K562 (cell line): ENCODE data around the gene KRTAP5-7. TPM values are rescaled to one million over a fixed set of nuclear protein-coding genes. Genes with fewer than 3 reads are reported as not detected.
"Not testable (repeated sequence)": the region's sequence is repeated elsewhere in the genome, so short reads cannot be mapped to it uniquely, and the experiment has no call there.

Experiments used
- ATAC-seq: fragments of 200-7000 bp; cut with Tn5 transposase; 3 replicates; pipeline ENCODE4 v1.9.1; 2020; ENCODE audit warnings: moderate library complexity
- BruUV-seq: library from RNA; stranded (reverse); fragments of 400-500 nt; replicated peaks from 2 replicates; lab custom pipeline; 2021; lab: Mats Ljungman, UMichigan
- CTCF ChIA-PET: fragments of 300-600 bp; formaldehyde crosslinking; extraction: SDS; loops from one replicate; lab custom pipeline; 2021; ENCODE audit warnings: low intra/inter-chr PET ratio; lab: Yijun Ruan, JAX
- POLR2A ChIA-PET: fragments of 300-600, 350-650 bp; sonication (Branson Sonifier 250); formaldehyde crosslinking; extraction: SDS; loops from one replicate; lab custom pipeline; 2021; ENCODE audit warnings: antibody characterized with exemption, inconsistent platforms; lab: Yijun Ruan, JAX
- DNase-seq, 4 experiments: peaks; one replicate each; pipeline versions ENCODE4 v3.0.0 to v3.0.0-alpha.2; 2011 to 2018; ENCODE audit warnings: low spot score in 3 of 4, mixed read lengths in 3 of 4; ENCODE audit errors: extremely low read depth in 1 of 4
- FAIRE-seq: peaks from 2 replicates; lab custom pipeline; 2011; peaks lifted over from hg19 to GRCh38; lab: Jason Lieb, UNC
- H2AFZ ChIP-seq: 2 replicates; pipeline ENCODE4 v1.6.0; 2011; ENCODE audit warnings: low read depth, low read length, control low read depth, inconsistent platforms
- H3K27ac ChIP-seq: fragments of 200-600 bp; 3 replicates; pipeline ENCODE4 v1.8.0; 2011; ENCODE audit warnings: low read depth, mild to moderate bottlenecking, control low read depth, inconsistent platforms, low read length, moderate library complexity, mixed read lengths; ENCODE audit errors: extremely low read depth
- H3K27me3 ChIP-seq, 2 experiments: fragments of 300-600 bp in 1 of 2; 2 replicates in 1 of 2; 3 replicates in 1 of 2; pipeline versions ENCODE4 v1.6.0 to v1.8.0; 2011; ENCODE audit warnings: inconsistent platforms in 2 of 2, low read length in 2 of 2, mild to moderate bottlenecking in 1 of 2, mixed read lengths in 1 of 2, moderate library complexity in 1 of 2; ENCODE audit not compliant: control insufficient read depth in 2 of 2, insufficient read depth in 2 of 2
- H3K36me3 ChIP-seq: fragments of 300-600 bp; 3 replicates; pipeline ENCODE4 v1.8.0; 2011; ENCODE audit warnings: mild to moderate bottlenecking, low read length, inconsistent platforms; ENCODE audit not compliant: control insufficient read depth, insufficient read depth
- H3K4me1 ChIP-seq, 2 experiments: fragments of 200-600 bp in 1 of 2; replicated peaks in 1 of 2; 2 replicates in 1 of 2; 3 replicates in 1 of 2; pipeline versions ENCODE4 v1.5.1 to v1.8.0; 2011; ENCODE audit warnings: inconsistent platforms in 2 of 2, low read length in 2 of 2, mild to moderate bottlenecking in 1 of 2, mixed read lengths in 1 of 2, moderate library complexity in 1 of 2; ENCODE audit not compliant: control insufficient read depth in 2 of 2, insufficient read depth in 2 of 2
- H3K4me2 ChIP-seq: 2 replicates; pipeline ENCODE4 v1.6.1; 2011; ENCODE audit warnings: low read length, control low read depth, inconsistent platforms, mixed read lengths; ENCODE audit not compliant: insufficient read depth
- H3K4me3 ChIP-seq: fragments of 200-600 bp; sonication (generic), shearing (Covaris generic); 2 replicates; pipeline ENCODE4 v1.5.1; 2016; ENCODE audit warnings: control low read depth, inconsistent platforms
- H3K79me2 ChIP-seq: fragments of 200-600 bp; 3 replicates; pipeline ENCODE4 v1.8.0; 2011; ENCODE audit warnings: low read length, inconsistent platforms; ENCODE audit not compliant: control insufficient read depth, insufficient read depth
- H3K9ac ChIP-seq, 2 experiments: 2 replicates each; pipeline versions ENCODE4 v1.6.0 to v1.6.1; 2011; ENCODE audit warnings: low read depth in 2 of 2, low read length in 2 of 2, control low read depth in 1 of 2, inconsistent platforms in 1 of 2, mild to moderate bottlenecking in 1 of 2, mixed read lengths in 1 of 2; ENCODE audit not compliant: insufficient read depth in 1 of 2
- H3K9me1 ChIP-seq: one replicate; pipeline ENCODE4 v1.6.0; 2011; ENCODE audit warnings: inconsistent platforms, mild to moderate bottlenecking, low read length, moderate library complexity; ENCODE audit not compliant: control insufficient read depth, insufficient read depth
- H3K9me3 ChIP-seq: replicated peaks from 2 replicates; pipeline ENCODE4 v1.5.1; 2011; ENCODE audit warnings: low read depth, low read length, inconsistent platforms; ENCODE audit not compliant: control insufficient read depth, insufficient read depth
- H4K20me1 ChIP-seq: replicated peaks from 2 replicates; pipeline ENCODE4 v1.6.1; 2011; ENCODE audit warnings: low read length, inconsistent platforms, mixed read lengths; ENCODE audit not compliant: control insufficient read depth, insufficient read depth
- ARID1B ChIP-seq: fragments of 450-650 bp; IDR thresholded peaks from 2 replicates; pipeline ENCODE4 v1.6.1; 2016; ENCODE audit warnings: antibody characterized with exemption, mild to moderate bottlenecking, inconsistent platforms
- CBFA2T3 ChIP-seq: fragments of 450-650 bp; IDR thresholded peaks from 2 replicates; pipeline ENCODE4 v1.6.1; 2017
- DPF2 ChIP-seq: fragments of 450-650 bp; IDR thresholded peaks from 2 replicates; pipeline ENCODE4 v1.6.1; 2016
- FIP1L1 ChIP-seq: fragments of 200-400 bp; formaldehyde crosslinking; IDR thresholded peaks from 2 replicates; pipeline ENCODE4 v1.6.1; 2018; ENCODE audit warnings: mild to moderate bottlenecking, low read depth, low read length; ENCODE audit not compliant: poor library complexity, severe bottlenecking
- FOXA1 ChIP-seq: fragments of 450-650 bp; IDR thresholded peaks from 2 replicates; pipeline ENCODE4 v1.6.1; 2016; ENCODE audit warnings: mild to moderate bottlenecking, borderline replicate concordance
- GATA2 ChIP-seq: sonication (generic); formaldehyde crosslinking; IDR thresholded peaks from 2 replicates; pipeline ENCODE4 v1.4.0; 2020; ENCODE audit warnings: mild to moderate bottlenecking, missing genetic modification reagents
- GATAD2A ChIP-seq: fragments of 450-650 bp; IDR thresholded peaks from 2 replicates; pipeline ENCODE4 v1.6.1; 2017
- MAX ChIP-seq: sonication (generic); formaldehyde crosslinking; IDR thresholded peaks from 2 replicates; pipeline ENCODE4 v1.9.0; 2022; ENCODE audit warnings: mild to moderate bottlenecking, missing genetic modification reagents
- MYNN ChIP-seq, 2 experiments: sonication (generic); formaldehyde crosslinking in 1 of 2; IDR thresholded peaks; 2 replicates each; pipeline versions ENCODE4 v1.5.0 to v1.6.1; 2016 to 2020; ENCODE audit warnings: antibody characterized with exemption in 1 of 2, missing genetic modification reagents in 1 of 2
- NEUROD1 ChIP-seq: fragments of 150-350 bp; IDR thresholded peaks from 2 replicates; pipeline ENCODE4 v1.6.1; 2014; ENCODE audit warnings: borderline replicate concordance, low read length, low read depth; ENCODE audit not compliant: partially characterized antibody
- PHF21A ChIP-seq: fragments of 450-650 bp; IDR thresholded peaks from 2 replicates; pipeline ENCODE4 v1.6.1; 2017; ENCODE audit warnings: low read depth, borderline replicate concordance
- SMAD4 ChIP-seq: fragments of 250-450 bp; sonication (Bioruptor Pico); conservative IDR thresholded peaks from 2 replicates; pipeline ENCODE4 v1.8.0; 2021; ENCODE audit warnings: inconsistent platforms, mild to moderate bottlenecking, moderate library complexity
- SMARCC2 ChIP-seq: fragments of 450-650 bp; IDR thresholded peaks from 2 replicates; pipeline ENCODE4 v1.6.1; 2017; ENCODE audit warnings: antibody characterized with exemption, moderate library complexity, mild to moderate bottlenecking, low read depth
- SPI1 ChIP-seq: IDR thresholded peaks from 2 replicates; pipeline ENCODE4 v1.6.1; 2011; ENCODE audit warnings: low read depth, low read length, control low read depth, borderline replicate concordance
- TAL1 ChIP-seq: fragments of 450-650 bp; IDR thresholded peaks from 2 replicates; pipeline ENCODE4 v1.6.1; 2016; ENCODE audit warnings: mild to moderate bottlenecking
- ZNF696 ChIP-seq: fragments of 250-450 bp; sonication (Bioruptor Pico); conservative IDR thresholded peaks from 2 replicates; pipeline ENCODE4 v1.4.0; 2020; ENCODE audit warnings: mild to moderate bottlenecking, moderate library complexity
- WGBS: fragments of 100-300 bp; shearing (Covaris generic); methylation state at CpG from one replicate; pipeline ENCODE4 v1.1.6; 2016; ENCODE audit warnings: low coverage, mixed read lengths; ENCODE audit not compliant: insufficient coverage; ENCODE audit errors: missing lambda C conversion rate; 5-methylcytosine and 5-hydroxymethylcytosine counted together
- in situ Hi-C: fragments of 300-500 bp; cut with MboI; formaldehyde crosslinking; loops from 4 replicates; pipeline ENCODE4 v1.15.0; 2018; ENCODE audit warnings: inconsistent platforms, mixed read lengths
- intact Hi-C: fragments of 100-400 bp; cut with micrococcal nuclease; formaldehyde crosslinking; loops from 2 replicates; pipeline ENCODE4 v1.14.2; 2022
- polyA plus RNA-seq, 8 experiments: library from polyadenylated mRNA; depleted of rRNA in 4 of 8; stranded (reverse) in 5 of 8; unstranded in 3 of 8; fragments of >200 nt; fragmentation: Nextera tagmentation in 2 of 8; fragmentation: Illumina TruSeq in 1 of 8; extraction: Ambion mirVana in 2 of 8; extraction: Trizol in 1 of 8; gene quantifications; 2 replicates each; pipeline versions ENCODE4 v1.2.1 to v1.2.3, GENCODE V29; 2011 to 2014; ENCODE audit warnings: inconsistent platforms in 1 of 8, missing spikeins in 1 of 8
- total RNA-seq, 7 experiments: library from RNA; depleted of rRNA in 6 of 7; stranded (reverse); fragments of >200 nt in 6 of 7; fragmentation: Illumina TruSeq in 2 of 7; extraction: Trizol in 2 of 7; gene quantifications; 2 replicates each; pipeline versions ENCODE4 v1.2.1 to v1.2.3, GENCODE V29; 2011 to 2021; ENCODE audit warnings: low replicate concordance in 1 of 7
- TF ChIP-seq, protein P1 (sequence below): sonication (generic); formaldehyde crosslinking; IDR thresholded peaks from 2 replicates; pipeline ENCODE4 v1.8.0; 2022; ENCODE audit warnings: mild to moderate bottlenecking, missing genetic modification reagents
- TF ChIP-seq, protein P2 (sequence below): fragments of 150-350 bp; IDR thresholded peaks from 2 replicates; pipeline ENCODE4 v1.6.1; 2014; ENCODE audit warnings: low read depth, mild to moderate bottlenecking, low read length, borderline replicate concordance

Gene KRTAP5-7
- total and polyA plus RNA-seq, 9 of the 15 experiments (the other 6 are each of a cell fraction or from before 2014, with no cell fraction given), result not detected

GRCh38 chr11:71534711-71535608 is 7.9 kb downstream of the KRTAP5-7 start (continued):
- 0 out of 2 replicates have a peak, but pooled peaks have one; percentile 45 for TF ChIP-seq MYNN (IDR thresholded peaks at IDR 0.05)
- TF ChIP-seq MYNN (CRISPR knock-in tag; IDR thresholded peaks at IDR 0.05), result not testable (repeated sequence)
- 0 out of 2 replicates have a peak, but pooled peaks have one; percentile 13 for TF ChIP-seq MAX (CRISPR knock-in tag)
- TF ChIP-seq DPF2, result peak; percentile 61
- peak; percentile 60; the same call in 1 of the 2 replicates for TF ChIP-seq SMAD4 (CRISPR knock-in tag)
- peak; percentile 90 for TF ChIP-seq CBFA2T3
- TF ChIP-seq ARID1B, result peak; percentile 87
- peak; percentile 11 for TF ChIP-seq NEUROD1
- TF ChIP-seq PHF21A, result 0 out of 2 replicates have a peak, but pooled peaks have one; percentile 24
- peak; percentile 93 for TF ChIP-seq SPI1
- TF ChIP-seq GATA2 (CRISPR knock-in tag), result peak; percentile 75
- peak; percentile 77 for TF ChIP-seq TAL1

- ChIA-PET CTCF (no interaction called here), POLR2A (no interaction called here)
- in situ Hi-C loops, result no loop called here
- Histone ChIP-seq H3K27me3 (peaks cover 17 to 29% of the 10 kb centered on the region in 2 experiments; a peak in 3 of 5 replicates), H3K27ac (no peak overlapping the region), H2AFZ (no peak overlapping the region), H3K4me3 (no peak overlapping the region), H3K9ac (no peak overlapping the region), H3K9me3 (peaks cover 2% of the 10 kb centered on the region; the same call in 1 of the 2 replicates), H4K20me1 (no peaks in the 10 kb centered on the region), H3K4me1 (peaks cover 12 to 13% of the 10 kb centered on the region in 2 experiments; a peak in 4 of 5 replicates), H3K36me3 (no peaks in the 10 kb centered on the region), H3K79me2 (no peaks in the 10 kb centered on the region), H3K4me2 (no peak overlapping the region), H3K9me1 (no peaks in the 10 kb centered on the region)
- no peak for FAIRE-seq
- ATAC-seq, result no peak
- WGBS, result 79% methylated on average over 9 of the region's 9 CpGs
- BruUV-seq, result no TSS peak
- intact Hi-C loops, result loop anchor here (10.0 kb wide), 1 partner anchor 91 kb away; the partner anchor contains the start of gene DHCR7
- DNase-seq, result no peak
- TF ChIP-seq ZNF696, result no peak
- TF ChIP-seq FOXA1, result no peak
- TF ChIP-seq, protein P1, sequence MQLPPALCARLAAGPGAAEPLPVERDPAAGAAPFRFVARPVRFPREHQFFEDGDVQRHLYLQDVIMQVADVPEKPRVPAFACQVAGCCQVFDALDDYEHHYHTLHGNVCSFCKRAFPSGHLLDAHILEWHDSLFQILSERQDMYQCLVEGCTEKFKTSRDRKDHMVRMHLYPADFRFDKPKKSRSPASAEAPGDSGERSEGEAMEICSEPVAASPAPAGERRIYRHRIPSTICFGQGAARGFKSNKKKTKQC (CRISPR knock-in tag), result no peak
- TF ChIP-seq, protein P2, sequence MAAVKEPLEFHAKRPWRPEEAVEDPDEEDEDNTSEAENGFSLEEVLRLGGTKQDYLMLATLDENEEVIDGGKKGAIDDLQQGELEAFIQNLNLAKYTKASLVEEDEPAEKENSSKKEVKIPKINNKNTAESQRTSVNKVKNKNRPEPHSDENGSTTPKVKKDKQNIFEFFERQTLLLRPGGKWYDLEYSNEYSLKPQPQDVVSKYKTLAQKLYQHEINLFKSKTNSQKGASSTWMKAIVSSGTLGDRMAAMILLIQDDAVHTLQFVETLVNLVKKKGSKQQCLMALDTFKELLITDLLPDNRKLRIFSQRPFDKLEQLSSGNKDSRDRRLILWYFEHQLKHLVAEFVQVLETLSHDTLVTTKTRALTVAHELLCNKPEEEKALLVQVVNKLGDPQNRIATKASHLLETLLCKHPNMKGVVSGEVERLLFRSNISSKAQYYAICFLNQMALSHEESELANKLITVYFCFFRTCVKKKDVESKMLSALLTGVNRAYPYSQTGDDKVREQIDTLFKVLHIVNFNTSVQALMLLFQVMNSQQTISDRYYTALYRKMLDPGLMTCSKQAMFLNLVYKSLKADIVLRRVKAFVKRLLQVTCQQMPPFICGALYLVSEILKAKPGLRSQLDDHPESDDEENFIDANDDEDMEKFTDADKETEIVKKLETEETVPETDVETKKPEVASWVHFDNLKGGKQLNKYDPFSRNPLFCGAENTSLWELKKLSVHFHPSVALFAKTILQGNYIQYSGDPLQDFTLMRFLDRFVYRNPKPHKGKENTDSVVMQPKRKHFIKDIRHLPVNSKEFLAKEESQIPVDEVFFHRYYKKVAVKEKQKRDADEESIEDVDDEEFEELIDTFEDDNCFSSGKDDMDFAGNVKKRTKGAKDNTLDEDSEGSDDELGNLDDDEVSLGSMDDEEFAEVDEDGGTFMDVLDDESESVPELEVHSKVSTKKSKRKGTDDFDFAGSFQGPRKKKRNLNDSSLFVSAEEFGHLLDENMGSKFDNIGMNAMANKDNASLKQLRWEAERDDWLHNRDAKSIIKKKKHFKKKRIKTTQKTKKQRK, result no peak
- no peak for TF ChIP-seq FIP1L1
- no peak for TF ChIP-seq SMARCC2
- TF ChIP-seq GATAD2A, result no peak
These were observed 8.8 kb downstream of the KRTAP5-7 start for GRCh38 chr11:71535825-71536224.
